NCI-H524 treated with DMSO at 0.1 percent for 48 hours (cell line): ENCODE results near the gene SLC27A1.
"Not testable (repeated sequence)": the region's sequence is repeated elsewhere in the genome, so short reads cannot be mapped to it uniquely, and the experiment has no call there.

Experiments used
- DNase-seq: peaks from one replicate; lab custom pipeline; 2025; lab: John Stamatoyannopoulos, UW

SLC27A1 gene

GRCh38 chr19:17538684-17539237, 68.4 kb downstream of the SLC27A1 start:
- DNase-seq = no peak

- peak; percentile 50 for DNase-seq
Measured at GRCh38 chr19:17539238-17540117, 69.2 kb downstream of the SLC27A1 start.

DNA sequence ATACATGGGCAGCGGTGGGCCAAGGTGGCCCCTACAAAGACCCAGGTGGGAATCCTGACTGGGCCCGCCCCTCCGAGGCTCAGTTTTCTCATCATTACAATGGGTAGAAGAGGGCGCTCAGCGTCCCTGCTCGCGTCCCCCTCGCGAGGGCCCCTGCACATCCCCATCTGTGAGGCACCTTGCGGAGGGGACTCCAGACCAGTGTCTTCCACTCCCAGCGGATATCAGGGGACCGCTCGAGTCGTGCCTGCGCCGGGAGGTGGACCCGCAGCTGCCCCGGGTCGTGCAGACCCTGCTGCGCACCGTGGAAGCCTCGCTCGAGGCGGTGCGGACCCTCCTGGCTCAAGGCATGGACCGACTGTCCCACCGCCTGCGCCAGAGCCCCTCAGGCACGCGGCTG, 69.8 kb downstream of the SLC27A1 start:
- no peak for DNase-seq

- DNase-seq = no peak
Measured at GRCh38 chr19:17541184-17541759, 70.9 kb downstream of the SLC27A1 start.

DNA sequence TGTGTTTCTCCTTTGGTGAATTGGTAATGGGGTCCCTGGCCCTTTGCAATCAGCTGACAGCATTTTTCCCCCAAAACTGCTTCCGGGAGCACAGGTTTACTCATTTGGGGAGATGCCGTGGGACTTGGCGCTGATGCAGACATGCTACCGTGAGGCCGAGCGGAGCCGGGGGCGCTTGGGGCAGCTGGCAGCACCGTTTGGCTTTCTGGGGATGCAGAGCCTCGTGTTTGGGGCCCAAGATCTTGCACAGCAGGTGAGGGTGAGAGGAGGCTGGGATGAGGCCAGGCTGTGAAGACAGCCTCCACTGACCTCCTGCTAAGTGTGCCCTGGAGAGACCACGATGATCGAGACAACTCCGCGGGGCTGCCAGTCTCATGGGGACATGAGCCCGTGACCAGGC, 71.7 kb downstream of the SLC27A1 start:
- no peak for DNase-seq

GRCh38 chr19:17542793-17543582, 72.7 kb downstream of the SLC27A1 start:
- DNase-seq = no peak

GRCh38 chr19:17543986-17544385, 73.7 kb downstream of the SLC27A1 start:
- DNase-seq = no peak

- DNase-seq = no peak
Measured at GRCh38 chr19:17544418-17544817, 74.1 kb downstream of the SLC27A1 start.

DNA sequence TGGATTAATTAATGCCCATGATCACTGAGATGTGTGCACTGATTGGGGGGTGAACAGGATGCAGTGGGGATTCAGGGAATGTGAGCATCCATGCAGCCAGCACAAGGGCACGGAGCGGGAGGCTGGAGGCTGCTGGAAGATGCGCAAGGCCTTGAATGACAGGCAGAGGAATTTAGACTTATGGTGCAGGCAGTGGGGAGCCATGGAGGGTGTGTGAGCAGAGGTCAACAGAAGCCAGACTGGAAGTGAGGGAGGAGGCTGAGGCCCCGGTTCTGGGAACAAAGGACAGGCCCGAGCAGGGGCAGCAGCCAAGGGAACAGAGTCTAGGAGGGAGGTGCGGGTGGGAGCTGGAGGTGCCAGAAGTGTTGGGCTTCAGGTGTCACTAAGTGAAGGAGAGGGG, 77.8 kb downstream of the SLC27A1 start:
- DNase-seq = no peak

- no peak for DNase-seq
Measured at GRCh38 chr19:17549085-17549740, 78.9 kb downstream of the SLC27A1 start.

GRCh38 chr19:17550076-17550667, 79.8 kb downstream of the SLC27A1 start:
- no peak for DNase-seq

GRCh38 chr19:17552735-17553134, 82.4 kb downstream of the SLC27A1 start:
- not testable (repeated sequence) for DNase-seq

DNA sequence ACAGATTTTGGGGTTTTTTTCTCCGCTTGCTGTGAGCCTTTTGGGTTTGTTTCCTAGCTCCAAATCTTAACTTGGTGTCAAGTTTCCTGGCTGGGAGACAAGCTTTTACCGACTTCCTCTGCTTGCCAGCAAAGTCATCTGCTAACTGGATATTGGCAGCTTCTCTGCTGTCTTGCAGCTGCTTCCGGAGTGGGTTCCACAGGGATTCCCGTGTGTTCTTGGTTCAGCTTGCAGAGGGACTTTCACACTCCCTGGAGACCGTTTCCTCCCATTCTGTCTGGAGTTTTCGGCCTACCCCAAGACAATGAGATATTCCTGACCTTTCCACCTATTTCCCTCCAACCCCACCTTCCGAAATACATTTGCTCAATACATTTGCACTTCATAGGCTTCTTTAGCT, 82.9 kb downstream of the SLC27A1 start:
- peak; percentile 26 for DNase-seq

DNA sequence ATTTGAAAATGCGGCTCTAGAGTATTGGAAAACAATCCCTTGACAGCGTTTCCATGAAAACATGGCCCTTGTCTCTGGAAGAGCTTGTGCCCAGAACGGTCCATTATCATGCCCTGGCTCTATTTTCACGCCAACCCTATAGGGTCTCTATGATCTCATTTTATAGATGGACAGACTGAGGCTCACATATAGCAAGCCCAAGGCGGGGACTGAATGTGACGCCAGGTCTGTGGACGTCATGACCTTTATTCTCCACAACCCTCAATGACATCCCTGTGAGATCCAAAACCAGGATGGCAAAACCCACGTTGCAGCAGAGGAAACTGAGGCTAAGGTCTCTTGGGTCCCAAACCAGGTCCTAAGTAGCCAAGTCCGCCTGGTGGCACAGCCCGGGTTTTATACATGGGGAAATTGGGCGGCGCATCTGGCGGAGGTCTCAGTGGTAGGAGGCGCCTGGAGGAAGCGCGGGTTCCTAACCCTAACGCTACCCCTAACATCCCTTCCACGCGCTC, 84.7 kb downstream of the SLC27A1 start:
- no peak for DNase-seq

DNA sequence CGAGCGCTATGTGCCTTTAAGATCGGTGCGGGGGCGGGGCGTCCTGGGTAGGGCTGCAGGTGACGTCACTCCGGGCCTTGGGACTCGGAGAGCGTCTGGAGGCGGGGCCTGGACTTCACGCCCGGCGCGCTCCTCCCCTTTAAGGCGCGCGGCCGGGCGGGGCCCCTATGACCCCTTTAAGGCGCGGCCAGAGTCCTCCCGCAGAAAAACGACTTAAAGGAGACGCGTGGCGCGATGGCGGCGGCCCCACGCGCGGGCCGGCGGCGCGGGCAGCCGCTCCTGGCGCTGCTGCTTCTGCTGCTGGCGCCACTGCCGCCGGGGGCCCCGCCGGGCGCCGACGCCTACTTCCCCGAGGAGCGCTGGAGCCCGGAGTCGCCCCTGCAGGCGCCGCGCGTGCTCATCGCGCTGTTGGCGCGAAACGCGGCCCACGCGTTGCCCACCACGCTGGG, 85.2 kb downstream of the SLC27A1 start, which contains the start of gene COLGALT1:
Gene COLGALT1 (plus strand): TSS at position 170 of the 449 bp plus-strand sequence. CDS start 65 bp downstream, at position 235.
- DNase-seq = peak; percentile 83
